Measurements from ENCODE around the gene RIMOC1.
"Not testable (repeated sequence)": the region's sequence is repeated elsewhere in the genome, so short reads cannot be mapped to it uniquely, and the experiment has no call there.

The RIMOC1 gene

GRCh38 chr5:41891066-41891707 is 13.0 kb upstream of the RIMOC1 start:
- DNase-seq (ENCODE audit: low read depth): no peak

GRCh38 chr5:41892031-41892430 is 12.1 kb upstream of the RIMOC1 start:
- DNase-seq (ENCODE audit: low read depth): no peak

GRCh38 chr5:41893074-41893851 is 10.9 kb upstream of the RIMOC1 start:
- no peak for DNase-seq (ENCODE audit: low read depth)

- DNase-seq (ENCODE audit: low read depth): no peak
Observed at GRCh38 chr5:41896230-41896629, 7.9 kb upstream of the RIMOC1 start.

GRCh38 chr5:41903382-41903891 is 707 bp upstream of the RIMOC1 start:
- DNase-seq (ENCODE audit: low read depth): no peak

DNA sequence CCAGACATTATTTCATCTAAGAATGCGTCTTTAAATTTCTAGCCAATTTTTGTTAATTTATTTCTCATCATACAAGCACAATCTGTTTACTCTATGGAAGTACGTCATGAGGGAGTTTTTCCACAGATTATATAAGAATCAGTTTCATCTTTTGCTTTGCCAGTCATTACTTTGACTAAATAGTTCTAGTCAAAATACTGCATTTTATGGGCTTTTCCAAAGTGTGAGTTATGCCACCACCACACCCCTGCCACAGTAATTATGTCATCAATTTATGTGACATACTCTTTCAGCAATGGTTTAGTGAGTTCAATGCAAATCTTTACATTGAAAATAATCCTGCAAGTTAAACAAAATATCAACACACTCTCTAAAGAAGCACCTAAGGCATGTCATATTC is 2.0 kb downstream of the RIMOC1 start:
- no peak for DNase-seq (ENCODE audit: low read depth)

DNA sequence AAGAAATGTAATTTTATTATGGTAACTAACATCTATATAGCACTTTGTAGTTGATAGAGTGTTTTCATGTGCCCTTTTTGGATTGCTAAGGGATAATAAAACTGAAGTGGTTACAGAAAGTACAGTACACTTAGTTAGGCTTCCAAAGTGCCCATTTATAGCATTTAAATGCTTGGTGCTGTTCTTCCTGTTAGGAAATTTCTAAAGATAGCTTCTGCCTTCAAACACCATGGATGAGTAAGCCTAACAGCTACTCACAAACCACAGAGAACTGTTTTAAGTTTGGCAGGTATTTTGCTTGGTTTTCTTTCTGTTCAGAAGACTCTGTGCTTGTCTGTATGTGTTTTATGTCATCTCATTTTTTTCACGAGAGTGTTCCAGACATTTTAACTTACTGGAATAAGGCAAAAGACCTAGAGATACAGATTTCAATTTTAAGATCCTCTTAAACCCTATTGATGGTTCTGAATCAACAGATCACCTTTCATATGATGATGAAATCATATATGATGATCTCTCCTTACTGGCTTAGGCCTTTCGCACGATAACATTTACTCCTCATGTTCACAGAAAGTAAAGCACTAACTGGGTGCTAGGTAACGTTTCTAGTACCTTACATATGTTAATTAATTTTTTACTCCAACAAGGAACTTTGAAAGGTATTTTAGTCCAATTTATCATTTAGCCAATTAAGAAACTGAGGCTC is 4.4 kb downstream of the RIMOC1 start:
- no peak for DNase-seq (ENCODE audit: low read depth)

GRCh38 chr5:41918105-41918504 is 14.0 kb downstream of the RIMOC1 start:
- DNase-seq (ENCODE audit: low read depth): no peak

- no peak for DNase-seq (ENCODE audit: low read depth)
Observed at GRCh38 chr5:41921166-41921565, 17.0 kb downstream of the RIMOC1 start.

GRCh38 chr5:41921874-41922273 is 17.7 kb downstream of the RIMOC1 start:
- no peak for DNase-seq (ENCODE audit: low read depth)

- no peak for DNase-seq (ENCODE audit: low read depth)
Observed at GRCh38 chr5:41924526-41924871, 20.4 kb downstream of the RIMOC1 start.

GRCh38 chr5:41924872-41925554 is 20.9 kb downstream of the RIMOC1 start, which contains the start of gene FBXO4:
TSS of gene FBXO4 (plus strand) at chr5:41925281. CDS start at chr5:41925310, 29 bp downstream.
- peak; percentile 81 for DNase-seq (ENCODE audit: low read depth)

- DNase-seq (ENCODE audit: low read depth): no peak
Observed at GRCh38 chr5:41925555-41925951, 21.4 kb downstream of the RIMOC1 start.

- no peak for DNase-seq (ENCODE audit: low read depth)
Observed at GRCh38 chr5:41927604-41928003, 23.5 kb downstream of the RIMOC1 start.

GRCh38 chr5:41929035-41929434 is 24.9 kb downstream of the RIMOC1 start:
- DNase-seq (ENCODE audit: low read depth): no peak

GRCh38 chr5:41932770-41933169 is 28.6 kb downstream of the RIMOC1 start:
- no peak for DNase-seq (ENCODE audit: low read depth)

- no peak for DNase-seq (ENCODE audit: low read depth)
Observed at GRCh38 chr5:41935544-41935943, 31.4 kb downstream of the RIMOC1 start.

- DNase-seq (ENCODE audit: low read depth): no peak
Observed at GRCh38 chr5:41940641-41941040, 36.5 kb downstream of the RIMOC1 start.

GRCh38 chr5:41945332-41945955 is 41.3 kb downstream of the RIMOC1 start:
- not testable (repeated sequence) for DNase-seq (ENCODE audit: low read depth)

GRCh38 chr5:41951224-41951623 is 47.1 kb downstream of the RIMOC1 start:
- no peak for DNase-seq (ENCODE audit: low read depth)
